ENCODE measurements around the gene C17orf50.
A peak's percentile ranks its signal among the peaks of the same experiment; 100 is the strongest.

C17orf50 gene

GRCh38 chr17:35745246-35745645 lies 15.4 kb upstream of the C17orf50 start:
- Histone ChIP-seq H3K9ac (ENCODE audit: low read length) (no peak overlapping the region), H3K4me3 (ENCODE audit: low read length) (no peak overlapping the region)

GRCh38 chr17:35745749-35746320 lies 14.9 kb upstream of the C17orf50 start:
- Histone ChIP-seq H3K27me3 (ENCODE audit: insufficient read depth, low read length, poor library complexity) (peaks cover 5% of the 10 kb centered on the region), H3K27ac (ENCODE audit: low read depth, low read length) (no peak overlapping the region), H3K4ac (ENCODE audit: low read depth, low read length) (no peak overlapping the region), H3K4me2 (ENCODE audit: low read length) (no peak overlapping the region), H3K56ac (ENCODE audit: low read length) (no peak overlapping the region), H3K79me2 (ENCODE audit: control insufficient read depth, insufficient read depth, low read length) (no peaks in the 10 kb centered on the region), H3K36me3 (ENCODE audit: control insufficient read depth, insufficient read depth, low read length) (no peaks in the 10 kb centered on the region), H2BK5ac (ENCODE audit: low read length) (no peak overlapping the region), H2BK15ac (replicated peaks; ENCODE audit: low read depth) (no peak overlapping the region), H4K5ac (ENCODE audit: low read length) (no peak overlapping the region), H3K9ac (ENCODE audit: low read length) (no peak overlapping the region), H3K79me1 (ENCODE audit: low read length) (no peaks in the 10 kb centered on the region), H3K4me3 (ENCODE audit: low read length) (no peak overlapping the region), H4K8ac (ENCODE audit: low read depth, low read length) (no peak overlapping the region), H2BK120ac (ENCODE audit: low read depth, low read length) (no peak overlapping the region), H2AK5ac (ENCODE audit: low read length) (no peak overlapping the region), H3K18ac (ENCODE audit: low read length) (no peak overlapping the region), H3K23ac (ENCODE audit: low read length) (no peak overlapping the region), H3K4me1 (ENCODE audit: control insufficient read depth, low read depth, low read length) (no peaks in the 10 kb centered on the region)
- no CpG with 5 or more reads among the region's 15 CpGs for WGBS (ENCODE audit: extremely low coverage, insufficient coverage, low lambda C conversion rate)
- DNase-seq = no peak

More at GRCh38 chr17:35745246-35745645, 15.4 kb upstream of the C17orf50 start:
- Histone ChIP-seq H3K79me2 (ENCODE audit: control insufficient read depth, insufficient read depth, low read length) (no peaks in the 10 kb centered on the region), H3K27ac (ENCODE audit: low read depth, low read length) (no peak overlapping the region), H3K18ac (ENCODE audit: low read length) (no peak overlapping the region), H3K36me3 (ENCODE audit: control insufficient read depth, insufficient read depth, low read length) (no peaks in the 10 kb centered on the region), H3K27me3 (ENCODE audit: insufficient read depth, low read length, poor library complexity) (peaks cover 11% of the 10 kb centered on the region), H3K79me1 (ENCODE audit: low read length) (no peaks in the 10 kb centered on the region), H4K8ac (ENCODE audit: low read depth, low read length) (no peak overlapping the region), H3K56ac (ENCODE audit: low read length) (no peak overlapping the region), H2BK120ac (ENCODE audit: low read depth, low read length) (no peak overlapping the region), H4K5ac (ENCODE audit: low read length) (no peak overlapping the region), H3K23ac (ENCODE audit: low read length) (no peak overlapping the region), H3K4me1 (ENCODE audit: control insufficient read depth, low read depth, low read length) (no peaks in the 10 kb centered on the region), H2BK5ac (ENCODE audit: low read length) (no peak overlapping the region), H3K4ac (ENCODE audit: low read depth, low read length) (no peak overlapping the region), H3K4me2 (ENCODE audit: low read length) (no peak overlapping the region), H2AK5ac (ENCODE audit: low read length) (no peak overlapping the region), H2BK15ac (replicated peaks; ENCODE audit: low read depth) (no peak overlapping the region)
- WGBS (ENCODE audit: extremely low coverage, insufficient coverage, low lambda C conversion rate) = no CpG with 5 or more reads among the region's 7 CpGs
- DNase-seq = no peak

DNA sequence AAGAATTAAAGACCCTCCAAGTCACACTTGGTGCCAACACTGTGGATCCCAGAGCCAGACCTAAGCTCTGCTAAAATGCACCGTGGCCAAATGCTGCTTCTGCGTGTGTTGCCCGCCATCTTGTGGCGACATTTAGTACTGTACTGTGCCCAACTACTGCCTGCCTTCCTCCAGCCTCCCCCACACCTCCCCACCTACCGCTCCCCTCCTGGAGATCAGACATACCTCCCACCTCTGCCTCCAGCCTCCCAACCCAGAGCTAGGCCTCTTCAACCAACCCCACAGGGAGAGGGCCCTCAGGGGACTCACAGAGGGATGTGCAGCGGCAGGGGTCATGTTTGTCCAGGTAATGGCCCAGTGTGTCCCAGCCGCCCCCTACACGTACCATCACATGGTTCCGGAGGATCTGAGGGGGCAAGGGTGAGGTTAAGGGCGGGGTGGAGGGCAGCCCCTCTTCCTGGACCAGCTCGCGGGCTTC lies 13.1 kb upstream of the C17orf50 start:
- Histone ChIP-seq H3K27ac (ENCODE audit: low read depth, low read length) (no peak overlapping the region), H2BK120ac (ENCODE audit: low read depth, low read length) (no peak overlapping the region), H2AK5ac (ENCODE audit: low read length) (no peak overlapping the region), H4K5ac (ENCODE audit: low read length) (no peak overlapping the region), H3K79me1 (ENCODE audit: low read length) (no peaks in the 10 kb centered on the region), H3K4me3 (ENCODE audit: low read length) (no peak overlapping the region), H3K79me2 (ENCODE audit: control insufficient read depth, insufficient read depth, low read length) (no peaks in the 10 kb centered on the region), H3K27me3 (ENCODE audit: insufficient read depth, low read length, poor library complexity) (no peaks in the 10 kb centered on the region), H3K4ac (ENCODE audit: low read depth, low read length) (no peak overlapping the region), H3K23ac (ENCODE audit: low read length) (no peak overlapping the region), H4K8ac (ENCODE audit: low read depth, low read length) (no peak overlapping the region), H3K9ac (ENCODE audit: low read length) (no peak overlapping the region), H2BK5ac (ENCODE audit: low read length) (no peak overlapping the region), H3K4me1 (ENCODE audit: control insufficient read depth, low read depth, low read length) (no peaks in the 10 kb centered on the region), H2BK15ac (replicated peaks; ENCODE audit: low read depth) (no peak overlapping the region), H3K36me3 (ENCODE audit: control insufficient read depth, insufficient read depth, low read length) (no peaks in the 10 kb centered on the region), H3K18ac (ENCODE audit: low read length) (no peak overlapping the region), H3K56ac (ENCODE audit: low read length) (peak overlapping the region; percentile 25), H3K4me2 (ENCODE audit: low read length) (no peak overlapping the region)
- no CpG with 5 or more reads among the region's 12 CpGs for WGBS (ENCODE audit: extremely low coverage, insufficient coverage, low lambda C conversion rate)
- DNase-seq = peak; percentile 85

GRCh38 chr17:35748341-35748841 lies 12.3 kb upstream of the C17orf50 start:
- Histone ChIP-seq H3K36me3 (ENCODE audit: control insufficient read depth, insufficient read depth, low read length) (no peaks in the 10 kb centered on the region), H3K27me3 (ENCODE audit: insufficient read depth, low read length, poor library complexity) (no peaks in the 10 kb centered on the region), H3K27ac (ENCODE audit: low read depth, low read length) (no peak overlapping the region), H3K4me3 (ENCODE audit: low read length) (no peak overlapping the region), H3K79me1 (ENCODE audit: low read length) (no peaks in the 10 kb centered on the region), H2BK5ac (ENCODE audit: low read length) (no peak overlapping the region), H3K4ac (ENCODE audit: low read depth, low read length) (no peak overlapping the region), H4K8ac (ENCODE audit: low read depth, low read length) (no peak overlapping the region), H4K5ac (ENCODE audit: low read length) (no peak overlapping the region), H2AK5ac (ENCODE audit: low read length) (no peak overlapping the region), H3K56ac (ENCODE audit: low read length) (no peak overlapping the region), H3K4me1 (ENCODE audit: control insufficient read depth, low read depth, low read length) (no peaks in the 10 kb centered on the region), H3K18ac (ENCODE audit: low read length) (no peak overlapping the region), H3K79me2 (ENCODE audit: control insufficient read depth, insufficient read depth, low read length) (no peaks in the 10 kb centered on the region), H3K4me2 (ENCODE audit: low read length) (no peak overlapping the region), H3K23ac (ENCODE audit: low read length) (no peak overlapping the region), H2BK120ac (ENCODE audit: low read depth, low read length) (no peak overlapping the region), H2BK15ac (replicated peaks; ENCODE audit: low read depth) (no peak overlapping the region), H3K9ac (ENCODE audit: low read length) (no peak overlapping the region)
- no peak for DNase-seq
- WGBS (ENCODE audit: extremely low coverage, insufficient coverage, low lambda C conversion rate) = no CpG with 5 or more reads among the region's 4 CpGs

DNA sequence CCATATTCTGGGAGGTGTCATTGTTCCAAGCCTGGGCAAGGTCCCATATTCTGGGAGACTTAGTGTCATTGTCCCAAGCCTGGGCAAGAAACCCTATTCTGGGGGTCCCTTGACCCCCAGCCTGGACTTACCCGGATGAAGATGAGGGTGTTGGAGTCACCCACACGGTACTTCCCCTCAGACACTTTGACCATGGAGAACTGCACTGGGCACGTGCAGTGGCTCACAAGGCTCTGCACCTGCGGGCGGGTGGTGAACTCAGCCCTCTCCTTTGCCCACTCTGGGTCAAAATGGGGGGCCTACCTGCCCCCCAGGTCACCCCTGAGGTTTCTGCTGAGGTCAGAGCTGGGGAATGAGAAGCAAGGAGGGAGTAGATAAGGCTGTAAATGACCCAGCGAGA lies 11.7 kb upstream of the C17orf50 start:
- WGBS (ENCODE audit: extremely low coverage, insufficient coverage, low lambda C conversion rate) = no CpG with 5 or more reads among the region's 6 CpGs
- Histone ChIP-seq H4K5ac (ENCODE audit: low read length) (no peak overlapping the region), H3K4me2 (ENCODE audit: low read length) (no peak overlapping the region), H3K27me3 (ENCODE audit: insufficient read depth, low read length, poor library complexity) (no peaks in the 10 kb centered on the region), H3K18ac (ENCODE audit: low read length) (no peak overlapping the region), H3K27ac (ENCODE audit: low read depth, low read length) (no peak overlapping the region), H3K4ac (ENCODE audit: low read depth, low read length) (no peak overlapping the region), H2BK120ac (ENCODE audit: low read depth, low read length) (no peak overlapping the region), H3K4me3 (ENCODE audit: low read length) (no peak overlapping the region), H3K79me1 (ENCODE audit: low read length) (no peaks in the 10 kb centered on the region), H4K8ac (ENCODE audit: low read depth, low read length) (no peak overlapping the region), H3K56ac (ENCODE audit: low read length) (no peak overlapping the region), H2BK5ac (ENCODE audit: low read length) (no peak overlapping the region), H3K23ac (ENCODE audit: low read length) (no peak overlapping the region), H3K36me3 (ENCODE audit: control insufficient read depth, insufficient read depth, low read length) (no peaks in the 10 kb centered on the region), H3K9ac (ENCODE audit: low read length) (no peak overlapping the region), H2AK5ac (ENCODE audit: low read length) (no peak overlapping the region), H3K79me2 (ENCODE audit: control insufficient read depth, insufficient read depth, low read length) (no peaks in the 10 kb centered on the region), H2BK15ac (replicated peaks; ENCODE audit: low read depth) (no peak overlapping the region), H3K4me1 (ENCODE audit: control insufficient read depth, low read depth, low read length) (no peaks in the 10 kb centered on the region)
- no peak for DNase-seq
